Muscle layer of colon (tissue), 2 donors: ENCODE measurements around the gene NAA80.

Experiments
- H3K27ac ChIP-seq: one replicate; pipeline ENCODE4 v1.7.0; 2013; ENCODE audit warnings: low read depth, mild to moderate bottlenecking, low read length, moderate library complexity
- H3K27me3 ChIP-seq, 2 donors: one replicate each; pipeline ENCODE4 v1.7.0; 2013; ENCODE audit warnings: low read length in 2 of 2, mild to moderate bottlenecking in 2 of 2; ENCODE audit not compliant: insufficient read depth in 2 of 2, control insufficient read depth in 1 of 2
- H3K36me3 ChIP-seq: one replicate; pipeline ENCODE4 v1.7.0; 2013; ENCODE audit warnings: mild to moderate bottlenecking, low read length; ENCODE audit not compliant: insufficient read depth
- H3K4me1 ChIP-seq: one replicate; pipeline ENCODE4 v1.7.0; 2013; ENCODE audit warnings: mild to moderate bottlenecking, low read length; ENCODE audit not compliant: insufficient read depth
- H3K4me3 ChIP-seq, 2 donors: one replicate each; pipeline ENCODE4 v1.7.0; 2013; ENCODE audit warnings: low read length in 2 of 2, low read depth in 1 of 2, mild to moderate bottlenecking in 1 of 2, moderate library complexity in 1 of 2
- H3K9ac ChIP-seq: one replicate; pipeline ENCODE4 v1.7.0; 2013; ENCODE audit warnings: low read length
- H3K9me3 ChIP-seq: one replicate; pipeline ENCODE4 v1.7.0; 2013; ENCODE audit warnings: mild to moderate bottlenecking, low read length
- donor health status: abdominal sarcoma.
- donor health status: Adenocarcinoma of cecum.

NAA80 gene

GRCh38 chr3:50256978-50257890 is 42.0 kb downstream of the NAA80 start:
- Histone ChIP-seq H3K36me3 (peaks cover 55% of the 10 kb centered on the region), H3K4me1 (peaks cover 30% of the 10 kb centered on the region), H3K4me3 (no peak overlapping the region), H3K9ac (no peak overlapping the region), H3K27ac (no peak overlapping the region), H3K27me3 (no peaks in the 10 kb centered on the region), H3K9me3 (no peaks in the 10 kb centered on the region)

- Histone ChIP-seq H3K9ac (no peak overlapping the region), H3K27me3 (no peaks in the 10 kb centered on the region), H3K27ac (no peak overlapping the region), H3K4me3 (no peak overlapping the region), H3K4me1 (peaks cover 29% of the 10 kb centered on the region), H3K36me3 (peaks cover 62% of the 10 kb centered on the region), H3K9me3 (no peaks in the 10 kb centered on the region)
Observed at GRCh38 chr3:50255251-50255615, 44.0 kb downstream of the NAA80 start.

GRCh38 chr3:50254577-50255250 is 44.5 kb downstream of the NAA80 start:
- no peaks in the 10 kb centered on the region for H3K9me3 ChIP-seq
- H3K27me3 ChIP-seq, result no peaks in the 10 kb centered on the region
- peaks cover 62% of the 10 kb centered on the region for H3K36me3 ChIP-seq
- H3K9ac ChIP-seq, result no peak overlapping the region
- peaks cover 34% of the 10 kb centered on the region for H3K4me1 ChIP-seq
- H3K4me3 ChIP-seq, result no peak overlapping the region
- peak overlapping the region; percentile 54 for H3K27ac ChIP-seq

- H3K4me3 ChIP-seq, result no peak overlapping the region
- peaks cover 61% of the 10 kb centered on the region for H3K4me1 ChIP-seq
- H3K9ac ChIP-seq, result no peak overlapping the region
- H3K9me3 ChIP-seq, result no peaks in the 10 kb centered on the region
- no peak overlapping the region for H3K27ac ChIP-seq
- H3K36me3 ChIP-seq, result peaks cover 47% of the 10 kb centered on the region
- H3K27me3 ChIP-seq, result no peaks in the 10 kb centered on the region
Observed at GRCh38 chr3:50251220-50251619, 48.0 kb downstream of the NAA80 start.

GRCh38 chr3:50250514-50250913 is 48.7 kb downstream of the NAA80 start:
- Histone ChIP-seq H3K4me3 (no peak overlapping the region), H3K27ac (no peak overlapping the region), H3K4me1 (peaks cover 66% of the 10 kb centered on the region), H3K27me3 (no peaks in the 10 kb centered on the region), H3K9me3 (no peaks in the 10 kb centered on the region), H3K9ac (no peak overlapping the region), H3K36me3 (peaks cover 43% of the 10 kb centered on the region)

GRCh38 chr3:50249457-50249856 is 49.7 kb downstream of the NAA80 start:
- no peaks in the 10 kb centered on the region for H3K27me3 ChIP-seq
- no peaks in the 10 kb centered on the region for H3K9me3 ChIP-seq
- H3K36me3 ChIP-seq, result peaks cover 33% of the 10 kb centered on the region
- H3K9ac ChIP-seq, result no peak overlapping the region
- H3K4me1 ChIP-seq, result peaks cover 66% of the 10 kb centered on the region
- no peak overlapping the region for H3K27ac ChIP-seq
- no peak overlapping the region for H3K4me3 ChIP-seq

GRCh38 chr3:50248387-50248786 is 50.8 kb downstream of the NAA80 start:
- H3K4me3 ChIP-seq, result no peak overlapping the region
- no peak overlapping the region for H3K9ac ChIP-seq
- no peak overlapping the region for H3K27ac ChIP-seq
- H3K4me1 ChIP-seq, result peaks cover 68% of the 10 kb centered on the region
- no peaks in the 10 kb centered on the region for H3K9me3 ChIP-seq
- H3K27me3 ChIP-seq, result no peaks in the 10 kb centered on the region
- peaks cover 22% of the 10 kb centered on the region for H3K36me3 ChIP-seq

- peaks cover 15% of the 10 kb centered on the region for H3K36me3 ChIP-seq
- H3K9ac ChIP-seq, result no peak overlapping the region
- H3K4me3 ChIP-seq, result peak overlapping the region; percentile 1 to 54
- H3K27me3 ChIP-seq, result no peaks in the 10 kb centered on the region
- peak overlapping the region; percentile 18 for H3K27ac ChIP-seq
- H3K4me1 ChIP-seq, result peaks cover 85% of the 10 kb centered on the region
- no peaks in the 10 kb centered on the region for H3K9me3 ChIP-seq
Observed at GRCh38 chr3:50246517-50246954, 52.7 kb downstream of the NAA80 start.
